K562 (cell line): ENCODE measurements around the gene THAP4. TPM values are rescaled to one million over a fixed set of nuclear protein-coding genes. Genes with fewer than 3 reads are reported as not detected.

ENCODE experiments used
- ATAC-seq: fragments of 200-7000 bp; cut with Tn5 transposase; 3 replicates; pipeline ENCODE4 v1.9.1; 2020; ENCODE audit warnings: moderate library complexity
- BruUV-seq: library from RNA; stranded (reverse); fragments of 400-500 nt; replicated peaks from 2 replicates; lab custom pipeline; 2021; lab: Mats Ljungman, UMichigan
- CTCF ChIA-PET: fragments of 300-600 bp; formaldehyde crosslinking; extraction: SDS; loops from one replicate; lab custom pipeline; 2021; ENCODE audit warnings: low intra/inter-chr PET ratio; lab: Yijun Ruan, JAX
- POLR2A ChIA-PET: fragments of 300-600, 350-650 bp; sonication (Branson Sonifier 250); formaldehyde crosslinking; extraction: SDS; loops from one replicate; lab custom pipeline; 2021; ENCODE audit warnings: antibody characterized with exemption, inconsistent platforms; lab: Yijun Ruan, JAX
- DNase-seq, 4 experiments: peaks; one replicate each; pipeline versions ENCODE4 v3.0.0 to v3.0.0-alpha.2; 2011 to 2018; ENCODE audit warnings: low spot score in 3 of 4, mixed read lengths in 3 of 4; ENCODE audit errors: extremely low read depth in 1 of 4
- FAIRE-seq: peaks from 2 replicates; lab custom pipeline; 2011; peaks lifted over from hg19 to GRCh38; lab: Jason Lieb, UNC
- H2AFZ ChIP-seq: 2 replicates; pipeline ENCODE4 v1.6.0; 2011; ENCODE audit warnings: low read depth, low read length, control low read depth, inconsistent platforms
- H3K27ac ChIP-seq: fragments of 200-600 bp; 3 replicates; pipeline ENCODE4 v1.8.0; 2011; ENCODE audit warnings: low read depth, mild to moderate bottlenecking, control low read depth, inconsistent platforms, low read length, moderate library complexity, mixed read lengths; ENCODE audit errors: extremely low read depth
- H3K27me3 ChIP-seq, 2 experiments: fragments of 300-600 bp in 1 of 2; 2 replicates in 1 of 2; 3 replicates in 1 of 2; pipeline versions ENCODE4 v1.6.0 to v1.8.0; 2011; ENCODE audit warnings: inconsistent platforms in 2 of 2, low read length in 2 of 2, mild to moderate bottlenecking in 1 of 2, mixed read lengths in 1 of 2, moderate library complexity in 1 of 2; ENCODE audit not compliant: control insufficient read depth in 2 of 2, insufficient read depth in 2 of 2
- H3K36me3 ChIP-seq: fragments of 300-600 bp; 3 replicates; pipeline ENCODE4 v1.8.0; 2011; ENCODE audit warnings: mild to moderate bottlenecking, low read length, inconsistent platforms; ENCODE audit not compliant: control insufficient read depth, insufficient read depth
- H3K4me1 ChIP-seq, 2 experiments: fragments of 200-600 bp in 1 of 2; replicated peaks in 1 of 2; 2 replicates in 1 of 2; 3 replicates in 1 of 2; pipeline versions ENCODE4 v1.5.1 to v1.8.0; 2011; ENCODE audit warnings: inconsistent platforms in 2 of 2, low read length in 2 of 2, mild to moderate bottlenecking in 1 of 2, mixed read lengths in 1 of 2, moderate library complexity in 1 of 2; ENCODE audit not compliant: control insufficient read depth in 2 of 2, insufficient read depth in 2 of 2
- H3K4me2 ChIP-seq: 2 replicates; pipeline ENCODE4 v1.6.1; 2011; ENCODE audit warnings: low read length, control low read depth, inconsistent platforms, mixed read lengths; ENCODE audit not compliant: insufficient read depth
- H3K4me3 ChIP-seq: fragments of 200-600 bp; sonication (generic), shearing (Covaris generic); 2 replicates; pipeline ENCODE4 v1.5.1; 2016; ENCODE audit warnings: control low read depth, inconsistent platforms
- H3K79me2 ChIP-seq: fragments of 200-600 bp; 3 replicates; pipeline ENCODE4 v1.8.0; 2011; ENCODE audit warnings: low read length, inconsistent platforms; ENCODE audit not compliant: control insufficient read depth, insufficient read depth
- H3K9ac ChIP-seq, 2 experiments: 2 replicates each; pipeline versions ENCODE4 v1.6.0 to v1.6.1; 2011; ENCODE audit warnings: low read depth in 2 of 2, low read length in 2 of 2, control low read depth in 1 of 2, inconsistent platforms in 1 of 2, mild to moderate bottlenecking in 1 of 2, mixed read lengths in 1 of 2; ENCODE audit not compliant: insufficient read depth in 1 of 2
- H3K9me1 ChIP-seq: one replicate; pipeline ENCODE4 v1.6.0; 2011; ENCODE audit warnings: inconsistent platforms, mild to moderate bottlenecking, low read length, moderate library complexity; ENCODE audit not compliant: control insufficient read depth, insufficient read depth
- H3K9me3 ChIP-seq: replicated peaks from 2 replicates; pipeline ENCODE4 v1.5.1; 2011; ENCODE audit warnings: low read depth, low read length, inconsistent platforms; ENCODE audit not compliant: control insufficient read depth, insufficient read depth
- H4K20me1 ChIP-seq: replicated peaks from 2 replicates; pipeline ENCODE4 v1.6.1; 2011; ENCODE audit warnings: low read length, inconsistent platforms, mixed read lengths; ENCODE audit not compliant: control insufficient read depth, insufficient read depth
- E2F8 ChIP-seq: fragments of 450-650 bp; IDR thresholded peaks from 2 replicates; pipeline ENCODE4 v1.7.1; 2018; ENCODE audit warnings: mild to moderate bottlenecking, low read depth; ENCODE audit not compliant: partially characterized antibody
- EWSR1 ChIP-seq: fragments of 450-650 bp; IDR thresholded peaks from 2 replicates; pipeline ENCODE4 v1.6.1; 2018; ENCODE audit warnings: borderline replicate concordance, mild to moderate bottlenecking, low read depth, moderate library complexity; ENCODE audit not compliant: partially characterized antibody
- MXI1 ChIP-seq: IDR thresholded peaks from 2 replicates; pipeline ENCODE4 v1.6.1; 2011; ENCODE audit warnings: low read depth, mild to moderate bottlenecking, improper control_type of control experiment, low read length
- SMC3 ChIP-seq: conservative IDR thresholded peaks from 2 replicates; pipeline ENCODE4 v1.6.1; 2011; ENCODE audit warnings: low read depth, low read length, improper control_type of control experiment; ENCODE audit not compliant: insufficient read depth
- USF1 ChIP-seq: sonication (generic); formaldehyde crosslinking; IDR thresholded peaks from 2 replicates; pipeline ENCODE4 v1.9.0; 2022; ENCODE audit warnings: mild to moderate bottlenecking, missing genetic modification reagents
- ZNF280A ChIP-seq: fragments of 450-650 bp; IDR thresholded peaks from 2 replicates; pipeline ENCODE4 v1.6.1; 2018; ENCODE audit warnings: mild to moderate bottlenecking, low read depth; ENCODE audit not compliant: partially characterized antibody
- ZNF444 ChIP-seq: fragments of 250-450 bp; sonication (Bioruptor Pico); IDR thresholded peaks from 2 replicates; pipeline ENCODE4 v1.4.0; 2020; ENCODE audit warnings: mild to moderate bottlenecking, moderate library complexity
- WGBS: fragments of 100-300 bp; shearing (Covaris generic); methylation state at CpG from one replicate; pipeline ENCODE4 v1.1.6; 2016; ENCODE audit warnings: low coverage, mixed read lengths; ENCODE audit not compliant: insufficient coverage; ENCODE audit errors: missing lambda C conversion rate; 5-methylcytosine and 5-hydroxymethylcytosine counted together
- in situ Hi-C: fragments of 300-500 bp; cut with MboI; formaldehyde crosslinking; loops from 4 replicates; pipeline ENCODE4 v1.15.0; 2018; ENCODE audit warnings: inconsistent platforms, mixed read lengths
- intact Hi-C: fragments of 100-400 bp; cut with micrococcal nuclease; formaldehyde crosslinking; loops from 2 replicates; pipeline ENCODE4 v1.14.2; 2022
- polyA plus RNA-seq, 8 experiments: library from polyadenylated mRNA; depleted of rRNA in 4 of 8; stranded (reverse) in 5 of 8; unstranded in 3 of 8; fragments of >200 nt; fragmentation: Nextera tagmentation in 2 of 8; fragmentation: Illumina TruSeq in 1 of 8; extraction: Ambion mirVana in 2 of 8; extraction: Trizol in 1 of 8; gene quantifications; 2 replicates each; pipeline versions ENCODE4 v1.2.1 to v1.2.3, GENCODE V29; 2011 to 2014; ENCODE audit warnings: inconsistent platforms in 1 of 8, missing spikeins in 1 of 8
- total RNA-seq, 7 experiments: library from RNA; depleted of rRNA in 6 of 7; stranded (reverse); fragments of >200 nt in 6 of 7; fragmentation: Illumina TruSeq in 2 of 7; extraction: Trizol in 2 of 7; gene quantifications; 2 replicates each; pipeline versions ENCODE4 v1.2.1 to v1.2.3, GENCODE V29; 2011 to 2021; ENCODE audit warnings: low replicate concordance in 1 of 7

THAP4 gene
- total and polyA plus RNA-seq, 9 of the 15 experiments (the other 6 are each of a cell fraction or from before 2014, with no cell fraction given) = 8.6 to 60.9 (median 43.9) TPM

- no peak overlapping the region for H3K4me3 ChIP-seq
- H3K9ac ChIP-seq = no peak overlapping the region
- H3K4me1 ChIP-seq = no peaks in the 10 kb centered on the region; a peak in 1 of 5 replicates
- ChIA-PET CTCF (no interaction called here), POLR2A (interaction anchor here (0.9 kb wide), 1 partner anchor 38 kb away, joined by 3 read pairs; no protein-coding TSS in a partner anchor)
- peaks cover 7% of the 10 kb centered on the region for H3K79me2 ChIP-seq
- H3K36me3 ChIP-seq = peaks cover 48% of the 10 kb centered on the region; the same call in 1 of the 3 replicates
- no peaks in the 10 kb centered on the region for H3K9me1 ChIP-seq
- H3K9me3 ChIP-seq = no peaks in the 10 kb centered on the region
- no peak overlapping the region for H3K4me2 ChIP-seq
- no peaks in the 10 kb centered on the region for H3K27me3 ChIP-seq
- DNase-seq (no peak), FAIRE-seq (no peak), ATAC-seq (no peak)
- H2AFZ ChIP-seq = no peak overlapping the region
- in situ Hi-C loops = no loop called here
- no peaks in the 10 kb centered on the region for H4K20me1 ChIP-seq
- intact Hi-C loops = no loop called here
- WGBS = 95% methylated on average over 9 of the region's 13 CpGs
- BruUV-seq = no TSS peak
- no peak overlapping the region for H3K27ac ChIP-seq
- TF ChIP-seq E2F8 (no peak), ZNF280A (no peak), EWSR1 (no peak), SMC3 (no peak), ZNF444 (no peak), MXI1 (no peak), USF1 (CRISPR knock-in tag) (no peak)
Observed at GRCh38 chr2:241653210-241653750, 16.3 kb upstream of the THAP4 start.
